ENCODE measurements around the gene HOXD3. TPM values are rescaled to one million over a fixed set of nuclear protein-coding genes. Genes with fewer than 3 reads are reported as not detected.

The HOXD3 gene
- total RNA-seq, 6 donors from 2014 or later: 0.49 to 0.57 (median 0.49) TPM; not detected in 3

GRCh38 chr2:176140513-176141317 is 16.4 kb upstream of the HOXD3 start:
- DNase-seq: peak; percentile 55 to 92
- H3K27ac ChIP-seq: no peak overlapping the region
- no peaks in the 10 kb centered on the region for H3K9me3 ChIP-seq
- 13 to 16% methylated on average over 20 to 25 of the region's 48 CpGs for WGBS, 2 donors
- H3K27me3 ChIP-seq: peaks cover 0 to 64% (median 32%) of the 10 kb centered on the region in 4 donors
- peak overlapping the region in 3 of 4 donors; percentile 29 to 51 (median 44) for H3K4me3 ChIP-seq
- H3K4me1 ChIP-seq: peaks cover 20 to 37% (median 23%) of the 10 kb centered on the region in 4 donors
- no peak for TF ChIP-seq POLR2AphosphoS5 (IDR thresholded peaks at IDR 0.05)
- TF ChIP-seq CTCF (IDR thresholded peaks at IDR 0.05): peak; percentile 75 to 96 (median 90)
- no peak for TF ChIP-seq POLR2A (IDR thresholded peaks at IDR 0.05)
- no peaks in the 10 kb centered on the region for H3K36me3 ChIP-seq
- ATAC-seq (ENCODE audit: low FRiP score in 2 of 2): peak; percentile 89 to 94

- H3K36me3 ChIP-seq: no peaks in the 10 kb centered on the region
- H3K4me3 ChIP-seq: no peak overlapping the region
- 88 to 95% methylated on average over 2 of the region's 2 CpGs for WGBS, 2 donors
- ATAC-seq (ENCODE audit: low FRiP score in 2 of 2): no peak
- TF ChIP-seq CTCF (IDR thresholded peaks at IDR 0.05) (no peak), POLR2A (IDR thresholded peaks at IDR 0.05) (no peak), POLR2AphosphoS5 (IDR thresholded peaks at IDR 0.05) (no peak), EP300 (IDR thresholded peaks at IDR 0.05) (no peak)
- no peak for DNase-seq
- H3K4me1 ChIP-seq: peaks cover 8 to 24% (median 12%) of the 10 kb centered on the region in 4 donors
- no peaks in the 10 kb centered on the region for H3K9me3 ChIP-seq
- peaks cover 0 to 53% (median 23%) of the 10 kb centered on the region in 4 donors for H3K27me3 ChIP-seq
- H3K27ac ChIP-seq: no peak overlapping the region
These were observed 14.8 kb upstream of the HOXD3 start for GRCh38 chr2:176142281-176142680.

GRCh38 chr2:176145085-176145969 is 11.8 kb upstream of the HOXD3 start:
- DNase-seq (no peak), ATAC-seq (ENCODE audit: low FRiP score in 2 of 2) (no peak)
- WGBS, 2 donors: 40 to 47% methylated on average over 4 of the region's 4 CpGs
- Histone ChIP-seq H3K27me3 (peaks cover 0 to 58% (median 30%) of the 10 kb centered on the region in 4 donors), H3K9me3 (no peaks in the 10 kb centered on the region), H3K4me1 (peaks cover 5 to 26% (median 6%) of the 10 kb centered on the region in 4 donors), H3K27ac (no peak overlapping the region), H3K4me3 (no peak overlapping the region), H3K36me3 (no peaks in the 10 kb centered on the region)
- TF ChIP-seq POLR2A (IDR thresholded peaks at IDR 0.05) (no peak), EP300 (IDR thresholded peaks at IDR 0.05) (no peak), POLR2AphosphoS5 (IDR thresholded peaks at IDR 0.05) (no peak), CTCF (IDR thresholded peaks at IDR 0.05) (no peak)

- H3K36me3 ChIP-seq: no peaks in the 10 kb centered on the region
- no peak overlapping the region for H3K27ac ChIP-seq
- DNase-seq (no peak), ATAC-seq (ENCODE audit: low FRiP score in 2 of 2) (no peak)
- no peak for TF ChIP-seq POLR2A (IDR thresholded peaks at IDR 0.05)
- TF ChIP-seq POLR2AphosphoS5 (IDR thresholded peaks at IDR 0.05): no peak
- TF ChIP-seq CTCF (IDR thresholded peaks at IDR 0.05): no peak
- no peak for TF ChIP-seq EP300 (IDR thresholded peaks at IDR 0.05)
- peaks cover 0 to 59% (median 28%) of the 10 kb centered on the region in 4 donors for H3K27me3 ChIP-seq
- peaks cover 0 to 18% (median 0%) of the 10 kb centered on the region in 4 donors for H3K4me1 ChIP-seq
- H3K4me3 ChIP-seq: no peak overlapping the region
- no peaks in the 10 kb centered on the region for H3K9me3 ChIP-seq
- 26 to 29% methylated on average over 6 of the region's 6 CpGs for WGBS, 2 donors
These were observed 11.0 kb upstream of the HOXD3 start for GRCh38 chr2:176146101-176146500.

Data from upper lobe of left lung (tissue), 6 donors.